GM19025 (cell line): ENCODE data around the gene DEPDC5.
"Not testable (repeated sequence)": the region's sequence is repeated elsewhere in the genome, so short reads cannot be mapped to it uniquely, and the experiment has no call there.

ENCODE experiments used
- ATAC-seq: cut with Tn5 transposase; IDR thresholded peaks from one replicate; pipeline ENCODE4 v1.9.1; 2021; ENCODE audit warnings: mild to moderate bottlenecking, low read depth, moderate library complexity; ENCODE audit not compliant: unreplicated experiment

The DEPDC5 gene

GRCh38 chr22:31753634-31754501 lies at the start of gene DEPDC5:
TSS of gene DEPDC5 (plus strand) at chr22:31754019. CDS start at chr22:31754922, 903 bp downstream.
- ATAC-seq: peak; percentile 68

DNA sequence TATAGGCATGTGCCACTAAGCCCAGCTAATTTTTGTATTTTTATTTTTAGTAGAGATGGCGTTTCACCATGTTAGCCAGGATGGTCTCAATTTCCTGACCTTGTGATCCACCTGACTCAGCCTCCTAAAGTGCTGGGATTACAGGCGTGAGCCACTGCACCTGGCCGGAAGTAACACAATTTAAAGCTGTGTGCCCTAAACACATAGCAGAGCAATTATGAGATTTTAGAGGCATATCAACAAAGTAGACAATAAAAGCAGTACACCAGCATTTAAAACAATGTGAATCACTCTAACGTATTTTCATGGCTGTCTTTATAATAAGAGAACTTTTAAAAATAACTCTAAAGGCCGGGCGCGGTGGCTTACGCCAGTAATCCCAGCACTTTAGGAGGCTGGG lies 46.3 kb upstream of the DEPDC5 start:
- no peak for ATAC-seq

DNA sequence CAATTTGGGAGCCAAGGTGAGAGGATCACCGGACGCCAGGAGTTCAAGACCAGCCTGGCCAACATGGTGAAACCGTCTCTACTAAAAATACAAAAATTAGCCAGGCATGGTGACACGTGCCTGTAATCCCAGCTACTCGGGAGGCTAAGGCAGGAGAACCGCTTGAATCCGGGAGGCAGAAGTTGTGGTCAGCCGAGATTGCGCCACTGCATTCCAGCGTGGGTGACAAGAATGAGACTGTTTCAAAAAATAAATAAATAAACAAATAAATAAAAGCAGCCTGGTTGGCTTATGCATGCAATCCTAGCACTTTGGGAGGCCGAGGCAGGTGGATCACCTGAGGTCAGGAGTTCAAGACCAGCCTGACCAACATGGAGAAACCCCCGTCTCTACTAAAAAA lies 42.6 kb upstream of the DEPDC5 start:
- ATAC-seq: not testable (repeated sequence)

GRCh38 chr22:31715147-31715778 lies 38.6 kb upstream of the DEPDC5 start:
- ATAC-seq: no peak

GRCh38 chr22:31719850-31720471 lies 33.9 kb upstream of the DEPDC5 start:
- ATAC-seq: no peak

GRCh38 chr22:31723723-31724122 lies 30.1 kb upstream of the DEPDC5 start:
- ATAC-seq: no peak

- ATAC-seq: no peak
Observed at GRCh38 chr22:31726692-31727091, 27.1 kb upstream of the DEPDC5 start.

DNA sequence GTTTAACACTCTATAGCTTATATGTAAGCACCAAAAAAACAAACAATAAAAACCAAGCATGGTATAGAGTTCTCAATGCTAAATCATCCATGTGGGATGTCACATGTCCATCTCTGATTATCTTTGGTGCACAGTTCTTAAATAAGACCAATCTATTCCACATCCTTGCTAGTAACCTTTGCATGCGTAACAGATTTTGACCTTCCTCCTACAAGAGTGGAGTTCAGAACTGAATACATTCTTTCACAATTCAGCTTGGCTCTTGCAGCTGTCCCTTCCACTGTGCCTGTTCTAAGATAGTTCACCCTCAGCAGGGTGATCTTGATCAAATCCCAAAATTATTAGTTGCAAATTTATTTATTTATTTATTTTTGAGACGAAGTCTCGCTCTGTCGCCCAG lies 25.0 kb upstream of the DEPDC5 start:
- ATAC-seq: no peak

DNA sequence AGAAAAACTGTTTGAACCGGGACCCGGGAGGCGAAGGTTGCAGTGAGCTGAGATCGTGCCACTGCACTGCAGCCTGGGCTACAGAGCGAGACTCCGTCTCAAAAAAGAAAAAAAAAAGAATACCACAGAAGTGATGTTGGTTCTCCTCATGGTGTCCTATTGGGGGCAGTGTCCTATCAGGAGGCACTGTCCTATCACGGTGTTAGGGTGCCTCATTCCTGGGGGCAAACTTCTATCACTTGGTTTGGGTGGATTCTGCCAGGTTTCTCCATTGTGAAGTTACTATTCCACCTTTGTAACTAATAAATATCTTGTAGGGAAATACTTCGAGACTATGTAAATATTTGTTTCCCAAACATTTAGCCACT lies 23.5 kb upstream of the DEPDC5 start:
- no peak for ATAC-seq

DNA sequence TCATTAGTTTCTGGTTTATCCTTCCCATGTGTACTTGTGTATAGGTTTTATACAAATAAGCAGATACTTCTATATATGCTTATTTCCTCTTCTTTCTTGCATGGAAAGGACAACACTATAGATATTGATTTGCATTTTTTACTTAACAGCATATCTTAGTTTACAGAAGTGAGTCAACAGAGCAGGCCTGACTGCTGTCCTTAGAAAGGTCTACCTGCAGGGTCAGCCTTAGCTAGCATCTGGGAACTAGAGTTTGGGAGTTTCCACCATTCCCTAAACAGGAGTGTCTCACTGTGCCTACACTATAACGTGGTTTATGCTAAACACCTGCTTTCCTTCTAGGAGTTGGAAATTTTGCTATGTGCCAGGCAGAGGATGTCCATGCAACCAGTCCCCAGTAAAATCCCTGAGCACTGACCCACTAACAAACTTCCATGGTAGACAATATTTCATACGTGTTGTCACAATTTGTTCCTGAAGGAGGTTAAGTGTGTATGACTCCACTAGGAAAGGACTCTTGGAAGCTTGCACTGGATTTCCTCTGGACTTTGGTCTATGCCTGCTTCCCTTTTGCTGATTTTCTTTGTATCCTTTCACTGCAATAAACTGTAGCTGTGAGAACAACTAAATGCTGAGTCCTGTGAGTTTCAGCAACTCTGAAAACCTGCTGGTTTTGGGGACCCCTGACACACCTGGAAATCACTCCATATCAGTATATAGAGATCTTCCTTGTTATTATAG lies 21.6 kb upstream of the DEPDC5 start:
- ATAC-seq: no peak

DNA sequence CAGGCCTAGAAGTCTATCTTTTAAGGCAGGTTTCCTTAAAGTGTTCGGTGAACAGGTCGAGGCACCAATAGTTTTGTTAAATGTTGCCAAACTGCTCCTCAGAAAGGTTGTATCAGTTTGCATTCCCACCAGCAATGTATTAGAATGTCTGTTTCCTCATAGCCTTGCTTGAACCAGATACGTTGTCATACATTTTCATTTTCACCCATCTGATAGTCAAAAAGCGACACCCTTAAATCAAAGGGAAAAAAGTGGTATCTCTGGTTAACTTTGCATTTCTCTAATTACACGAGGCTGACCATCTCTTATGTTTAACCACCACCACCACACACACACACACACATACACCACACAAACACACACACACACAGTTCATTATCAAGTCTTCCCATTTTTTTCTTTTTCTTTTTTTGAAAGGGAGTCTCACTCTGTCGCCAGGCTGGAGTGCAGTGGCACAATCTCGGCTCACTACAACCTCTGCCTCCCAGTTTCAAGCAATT lies 20.2 kb upstream of the DEPDC5 start:
- no peak for ATAC-seq

GRCh38 chr22:31734512-31734911 lies 19.3 kb upstream of the DEPDC5 start:
- no peak for ATAC-seq

DNA sequence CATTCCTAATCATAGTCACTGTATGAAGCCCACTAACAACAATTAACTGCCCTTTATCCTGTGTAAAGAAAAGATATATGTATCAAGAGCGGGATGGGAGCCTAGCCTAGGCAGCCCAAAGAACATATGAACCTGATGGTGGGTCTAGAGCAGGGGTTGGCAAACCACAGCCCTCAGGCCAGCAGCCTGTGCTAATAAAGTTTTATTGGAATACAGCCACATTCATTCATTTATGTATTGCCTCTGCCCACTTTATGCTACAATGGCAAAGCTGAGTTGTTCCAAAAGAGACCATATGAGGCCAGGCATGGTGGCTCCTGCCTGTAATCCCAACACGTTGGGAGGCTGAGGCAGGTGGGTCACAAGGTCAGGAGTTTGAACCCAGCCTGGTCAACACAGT lies 17.4 kb upstream of the DEPDC5 start:
- no peak for ATAC-seq

GRCh38 chr22:31737932-31738331 lies 15.9 kb upstream of the DEPDC5 start:
- no peak for ATAC-seq

DNA sequence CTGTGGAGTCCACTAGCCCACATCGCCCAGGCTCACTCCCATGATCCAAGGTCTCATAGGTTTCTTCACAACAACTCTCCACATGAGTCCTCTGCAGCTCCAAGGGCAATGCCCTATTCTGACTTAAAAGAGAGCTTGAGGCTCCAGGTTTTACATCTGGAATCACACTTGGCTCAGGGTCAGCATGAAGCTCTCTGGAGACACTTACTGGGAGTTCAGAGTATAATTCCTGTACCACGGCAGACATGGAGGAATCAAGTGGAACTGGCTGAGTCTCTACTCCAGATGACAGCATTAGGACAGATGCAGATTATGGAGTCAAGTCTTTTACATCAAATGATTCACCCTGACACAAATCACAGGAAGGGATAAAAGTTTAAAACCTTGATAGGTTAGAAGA lies 15.3 kb upstream of the DEPDC5 start:
- ATAC-seq: no peak

DNA sequence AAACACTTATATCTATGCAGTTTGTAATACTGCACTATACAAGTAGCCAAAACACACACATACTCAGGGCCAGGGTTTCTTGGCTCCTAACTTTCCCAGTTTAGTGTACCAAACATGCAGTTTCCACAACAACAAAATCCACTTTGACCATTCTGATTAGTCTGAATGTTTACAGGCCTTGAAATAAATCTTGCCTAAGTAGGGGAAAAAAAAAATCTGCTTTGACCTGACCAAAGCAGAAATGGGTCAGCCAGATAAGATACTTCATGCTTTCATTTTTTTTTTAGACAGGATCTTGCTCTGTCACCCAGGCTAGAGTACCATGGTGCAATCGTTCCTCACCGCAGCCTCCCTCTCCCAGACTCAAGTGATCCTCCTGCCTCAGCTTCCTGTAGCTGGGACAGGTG lies 14.0 kb upstream of the DEPDC5 start:
- ATAC-seq: no peak

GRCh38 chr22:31740314-31740713 lies 13.5 kb upstream of the DEPDC5 start:
- ATAC-seq: not testable (repeated sequence)

- no peak for ATAC-seq
Observed at GRCh38 chr22:31742115-31742514, 11.7 kb upstream of the DEPDC5 start.

DNA sequence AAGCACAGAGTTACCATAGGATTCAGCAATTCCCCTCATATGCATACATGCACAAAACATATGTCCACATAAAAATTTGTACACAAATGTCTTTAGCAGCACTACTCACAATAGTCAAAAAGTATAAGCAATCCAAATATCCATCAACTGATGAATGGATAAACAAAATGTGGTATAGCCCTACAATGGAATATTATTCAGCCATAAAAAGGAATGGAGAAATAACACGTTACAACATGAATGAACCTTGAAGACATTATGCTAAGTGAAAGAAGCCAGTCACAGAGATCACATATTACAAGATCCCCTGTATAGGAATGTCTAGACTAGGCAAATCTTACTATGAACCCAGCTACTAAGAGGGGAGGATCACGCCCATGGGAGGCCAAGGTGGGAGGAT lies 11.1 kb upstream of the DEPDC5 start:
- ATAC-seq: no peak

- ATAC-seq: no peak
Observed at GRCh38 chr22:31743871-31744270, 9.9 kb upstream of the DEPDC5 start.

GRCh38 chr22:31747441-31747840 lies 6.4 kb upstream of the DEPDC5 start:
- ATAC-seq: no peak
